ENCODE measurements around the gene NRP1. TPM values are rescaled to one million over a fixed set of nuclear protein-coding genes. Genes with fewer than 3 reads are reported as not detected.
A peak's percentile ranks its signal among the peaks of the same experiment; 100 is the strongest.

NRP1 gene
- polyA plus RNA-seq, 1 of the 3 experiments (the other 2 are of a cell fraction) = 129 TPM

DNA sequence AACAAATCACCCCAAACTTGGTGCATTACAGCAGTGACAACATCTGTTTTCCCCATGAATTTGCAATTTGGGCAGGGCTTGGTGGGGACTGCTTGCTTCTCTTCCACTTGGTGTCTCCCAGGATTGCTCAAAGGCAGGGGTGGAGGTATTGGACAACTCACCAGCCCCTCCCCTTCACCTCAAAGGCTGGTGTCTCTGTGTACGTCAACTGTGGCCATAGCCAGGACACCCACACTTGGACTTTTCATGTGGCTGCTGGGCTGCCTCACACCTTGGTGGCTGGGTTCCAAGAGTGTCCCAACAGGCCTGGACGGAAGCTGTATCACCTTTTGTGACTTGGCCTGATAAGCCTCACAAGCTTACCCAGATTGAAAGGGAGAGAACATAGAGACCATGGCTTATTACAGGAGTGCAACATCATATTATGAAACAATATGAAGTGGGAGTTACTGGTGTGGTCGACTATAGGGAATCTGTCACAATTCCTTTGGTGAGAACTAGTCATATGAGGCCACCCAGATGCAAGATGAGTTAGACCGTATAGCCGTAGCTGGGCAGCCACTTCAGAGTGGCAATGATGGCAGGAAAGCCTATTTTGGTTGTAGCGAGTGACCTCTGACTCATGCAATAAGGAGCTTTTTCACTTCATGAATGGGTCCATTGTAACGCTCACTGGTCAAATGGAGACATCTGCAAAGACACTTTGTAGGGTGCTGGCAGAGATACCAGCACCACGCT lies 188.8 kb downstream of the NRP1 start:
- H3K9me2 ChIP-seq = no peaks in the 10 kb centered on the region
- H3K27ac ChIP-seq (ENCODE audit: low read depth in 2 of 2, low read length in 1 of 2) = no peak overlapping the region
- no peaks in the 10 kb centered on the region for H3K27me3 ChIP-seq (ENCODE audit: insufficient read depth)
- H3F3A ChIP-seq (replicated peaks; ENCODE audit: insufficient read depth) = peaks cover 4% of the 10 kb centered on the region
- CTCF ChIA-PET = no interaction called here
- no peak overlapping the region for H3K4me3 ChIP-seq (ENCODE audit: low read depth in 2 of 2, low read length in 1 of 2)
- H3K4me1 ChIP-seq (ENCODE audit: control insufficient read depth in 1 of 2, insufficient read depth in 2 of 2, low read depth in 1 of 2, low read length in 1 of 2) = peaks cover 4 to 8% of the 10 kb centered on the region in 2 experiments; a peak in 2 of 4 replicates
- no peak for DNase-seq
- POLR2A ChIA-PET = no interaction called here
- H3K36me3 ChIP-seq (replicated peaks in 1 of 2; ENCODE audit: control insufficient read depth in 1 of 2, insufficient read depth in 2 of 2, low read length in 1 of 2) = no peaks in the 10 kb centered on the region
- TF ChIP-seq MEF2A (IDR thresholded peaks at IDR 0.05; ENCODE audit: borderline replicate concordance, low read depth) = no peak
- TF ChIP-seq TCF12 (IDR thresholded peaks at IDR 0.05) = no peak
- no peak for TF ChIP-seq SMC3 (IDR thresholded peaks at IDR 0.05; ENCODE audit: low read depth, low read length)
- TF ChIP-seq, protein P1, sequence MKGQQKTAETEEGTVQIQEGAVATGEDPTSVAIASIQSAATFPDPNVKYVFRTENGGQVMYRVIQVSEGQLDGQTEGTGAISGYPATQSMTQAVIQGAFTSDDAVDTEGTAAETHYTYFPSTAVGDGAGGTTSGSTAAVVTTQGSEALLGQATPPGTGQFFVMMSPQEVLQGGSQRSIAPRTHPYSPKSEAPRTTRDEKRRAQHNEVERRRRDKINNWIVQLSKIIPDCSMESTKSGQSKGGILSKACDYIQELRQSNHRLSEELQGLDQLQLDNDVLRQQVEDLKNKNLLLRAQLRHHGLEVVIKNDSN (IDR thresholded peaks at IDR 0.05; ENCODE audit: borderline replicate concordance, low read depth) = no peak
- no peak for TF ChIP-seq NFIC (IDR thresholded peaks at IDR 0.05; ENCODE audit: borderline replicate concordance)
- no peak overlapping the region for H3K4me2 ChIP-seq
- no peaks in the 10 kb centered on the region for H4K20me1 ChIP-seq (ENCODE audit: insufficient read depth)
- no peaks in the 10 kb centered on the region for H3K79me2 ChIP-seq (ENCODE audit: insufficient read depth)
- H3K9ac ChIP-seq = no peak overlapping the region
- no peaks in the 10 kb centered on the region for H3K9me3 ChIP-seq
- no peak overlapping the region for H2AFZ ChIP-seq (ENCODE audit: low read depth)
- 83% methylated on average over 7 of the region's 8 CpGs for WGBS (ENCODE audit: low lambda C conversion rate)

DNA sequence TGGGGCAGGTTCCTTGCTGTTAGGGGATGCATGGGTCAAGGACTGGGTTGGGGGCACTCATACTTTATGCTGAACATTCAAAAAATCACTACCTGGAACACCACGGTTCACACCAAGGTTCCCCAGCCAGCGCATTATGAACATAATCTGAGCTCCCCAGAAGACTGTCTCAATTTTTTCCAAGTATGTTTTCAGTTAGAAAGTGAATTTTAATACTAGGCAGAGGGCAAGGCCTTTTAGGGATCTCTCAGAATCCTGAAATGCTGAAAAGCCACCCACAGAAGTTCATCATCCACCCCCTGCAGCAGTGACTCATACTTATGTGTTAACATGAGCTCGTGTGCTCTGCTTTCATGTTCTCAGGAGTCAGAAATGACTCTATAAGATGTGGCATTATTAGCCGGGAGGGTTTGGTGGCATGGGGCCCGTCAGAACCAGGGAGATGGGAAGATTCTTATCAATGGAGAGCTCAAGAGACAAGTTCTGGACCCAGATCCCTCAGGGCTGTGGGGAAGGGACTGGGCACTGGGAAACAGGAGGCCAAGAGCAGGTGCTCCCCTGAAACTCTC lies 191.2 kb downstream of the NRP1 start:
- Histone ChIP-seq H3K4me1 (ENCODE audit: control insufficient read depth in 1 of 2, insufficient read depth in 2 of 2, low read depth in 1 of 2, low read length in 1 of 2) (peaks cover 4 to 8% of the 10 kb centered on the region in 2 experiments; a peak in 2 of 4 replicates), H2AFZ (ENCODE audit: low read depth) (no peak overlapping the region), H3K9me3 (no peaks in the 10 kb centered on the region), H3K9me2 (no peaks in the 10 kb centered on the region), H3K27me3 (ENCODE audit: insufficient read depth) (no peaks in the 10 kb centered on the region), H3K79me2 (ENCODE audit: insufficient read depth) (no peaks in the 10 kb centered on the region), H3F3A (replicated peaks; ENCODE audit: insufficient read depth) (peaks cover 4% of the 10 kb centered on the region), H3K36me3 (replicated peaks in 1 of 2; ENCODE audit: control insufficient read depth in 1 of 2, insufficient read depth in 2 of 2, low read length in 1 of 2) (no peaks in the 10 kb centered on the region), H3K4me3 (ENCODE audit: low read depth in 2 of 2, low read length in 1 of 2) (no peak overlapping the region), H3K4me2 (peak overlapping the region; percentile 45; the same call in 1 of the 2 replicates), H3K9ac (no peak overlapping the region), H4K20me1 (ENCODE audit: insufficient read depth) (no peaks in the 10 kb centered on the region), H3K27ac (ENCODE audit: low read depth in 2 of 2, low read length in 1 of 2) (peak overlapping the region in 1 of 2 experiments; percentile 43; a peak in 1 of 4 replicates)
- peak; percentile 75; the same call in 1 of the 2 replicates for TF ChIP-seq FOSL2 (IDR thresholded peaks at IDR 0.05; ENCODE audit: borderline replicate concordance, low read depth)
- TF ChIP-seq JUND (IDR thresholded peaks at IDR 0.05) = peak; percentile 68
- TF ChIP-seq, protein P1 (IDR thresholded peaks at IDR 0.05; ENCODE audit: borderline replicate concordance, low read depth) = no peak
- no peak for TF ChIP-seq SIN3A (IDR thresholded peaks at IDR 0.05; ENCODE audit: borderline replicate concordance, low read depth, low read length)
- TF ChIP-seq, protein P2, sequence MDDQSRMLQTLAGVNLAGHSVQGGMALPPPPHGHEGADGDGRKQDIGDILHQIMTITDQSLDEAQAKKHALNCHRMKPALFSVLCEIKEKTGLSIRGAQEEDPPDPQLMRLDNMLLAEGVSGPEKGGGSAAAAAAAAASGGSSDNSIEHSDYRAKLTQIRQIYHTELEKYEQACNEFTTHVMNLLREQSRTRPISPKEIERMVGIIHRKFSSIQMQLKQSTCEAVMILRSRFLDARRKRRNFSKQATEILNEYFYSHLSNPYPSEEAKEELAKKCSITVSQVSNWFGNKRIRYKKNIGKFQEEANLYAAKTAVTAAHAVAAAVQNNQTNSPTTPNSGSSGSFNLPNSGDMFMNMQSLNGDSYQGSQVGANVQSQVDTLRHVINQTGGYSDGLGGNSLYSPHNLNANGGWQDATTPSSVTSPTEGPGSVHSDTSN (IDR thresholded peaks at IDR 0.05) = 0 out of 2 replicates have a peak, but pooled peaks have one; percentile 9
- no peak for TF ChIP-seq RXRA (IDR thresholded peaks at IDR 0.05; ENCODE audit: borderline replicate concordance, low read depth)
- no peak for TF ChIP-seq SMC3 (IDR thresholded peaks at IDR 0.05; ENCODE audit: low read depth, low read length)
- no peak for TF ChIP-seq RAD21 (IDR thresholded peaks at IDR 0.05; ENCODE audit: low read length)
- peak; percentile 51 for TF ChIP-seq TCF12 (IDR thresholded peaks at IDR 0.05)
- TF ChIP-seq, protein P3, sequence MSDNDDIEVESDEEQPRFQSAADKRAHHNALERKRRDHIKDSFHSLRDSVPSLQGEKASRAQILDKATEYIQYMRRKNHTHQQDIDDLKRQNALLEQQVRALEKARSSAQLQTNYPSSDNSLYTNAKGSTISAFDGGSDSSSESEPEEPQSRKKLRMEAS (IDR thresholded peaks at IDR 0.05; ENCODE audit: low read depth) = peak; percentile 31; the same call in 1 of the 2 replicates
- DNase-seq = no peak
- WGBS (ENCODE audit: low lambda C conversion rate) = 56% methylated on average over 5 of the region's 5 CpGs
- POLR2A ChIA-PET = no interaction called here
- CTCF ChIA-PET = interaction anchor here (1.5 kb wide), 1 partner anchor 27 kb away, joined by 4 read pairs; no protein-coding TSS in a partner anchor

Measured in SK-N-SH (cell line).